ENCODE data around the gene TMEM201.

Gene TMEM201

DNA sequence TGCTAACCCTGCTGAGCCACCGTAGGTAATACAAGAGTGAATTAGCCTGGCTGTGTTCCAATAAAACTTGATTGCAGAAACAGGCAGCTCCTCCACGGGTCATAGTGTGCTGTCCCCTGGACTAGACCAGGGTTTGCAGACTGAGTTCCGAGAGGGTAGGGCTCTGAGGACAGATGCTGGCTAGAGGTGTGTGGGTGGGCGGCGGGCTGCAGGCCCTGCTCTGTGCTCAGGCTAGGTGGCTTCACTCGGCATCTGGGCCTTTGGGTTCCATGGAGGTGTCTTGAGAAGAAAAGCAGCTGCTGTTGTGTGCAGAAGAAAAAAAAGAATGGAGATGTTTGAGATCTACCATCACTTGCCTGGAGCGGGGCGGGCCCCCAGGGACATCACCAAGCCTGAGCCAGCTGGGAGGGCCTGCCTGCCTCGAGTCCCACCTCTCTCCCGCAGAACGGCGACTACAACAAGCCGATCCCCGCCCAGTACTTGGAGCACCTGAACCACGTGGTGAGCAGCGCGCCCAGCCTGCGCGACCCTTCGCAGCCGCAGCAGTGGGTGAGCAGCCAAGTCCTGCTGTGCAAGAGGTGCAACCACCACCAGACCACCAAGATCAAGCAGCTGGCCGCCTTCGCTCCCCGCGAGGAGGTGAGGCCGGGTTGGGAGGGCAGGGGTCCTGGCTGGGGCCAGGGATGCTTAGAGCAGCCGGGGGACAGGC lies 7.9 kb downstream of the TMEM201 start:
- H3K4me1 ChIP-seq (ENCODE audit: control insufficient read depth, insufficient read depth, low read length): peaks cover 4% of the 10 kb centered on the region
- H3K9ac ChIP-seq (ENCODE audit: low read length): no peak overlapping the region
- H3K36me3 ChIP-seq (ENCODE audit: control insufficient read depth, insufficient read depth, low read length): peaks cover 7% of the 10 kb centered on the region
- no peak overlapping the region for H3K4me3 ChIP-seq (ENCODE audit: low read length)
- no peak overlapping the region for H3K27ac ChIP-seq (ENCODE audit: low read depth, low read length)
- H3K27me3 ChIP-seq (ENCODE audit: control insufficient read depth, insufficient read depth, low read length): no peaks in the 10 kb centered on the region

DNA sequence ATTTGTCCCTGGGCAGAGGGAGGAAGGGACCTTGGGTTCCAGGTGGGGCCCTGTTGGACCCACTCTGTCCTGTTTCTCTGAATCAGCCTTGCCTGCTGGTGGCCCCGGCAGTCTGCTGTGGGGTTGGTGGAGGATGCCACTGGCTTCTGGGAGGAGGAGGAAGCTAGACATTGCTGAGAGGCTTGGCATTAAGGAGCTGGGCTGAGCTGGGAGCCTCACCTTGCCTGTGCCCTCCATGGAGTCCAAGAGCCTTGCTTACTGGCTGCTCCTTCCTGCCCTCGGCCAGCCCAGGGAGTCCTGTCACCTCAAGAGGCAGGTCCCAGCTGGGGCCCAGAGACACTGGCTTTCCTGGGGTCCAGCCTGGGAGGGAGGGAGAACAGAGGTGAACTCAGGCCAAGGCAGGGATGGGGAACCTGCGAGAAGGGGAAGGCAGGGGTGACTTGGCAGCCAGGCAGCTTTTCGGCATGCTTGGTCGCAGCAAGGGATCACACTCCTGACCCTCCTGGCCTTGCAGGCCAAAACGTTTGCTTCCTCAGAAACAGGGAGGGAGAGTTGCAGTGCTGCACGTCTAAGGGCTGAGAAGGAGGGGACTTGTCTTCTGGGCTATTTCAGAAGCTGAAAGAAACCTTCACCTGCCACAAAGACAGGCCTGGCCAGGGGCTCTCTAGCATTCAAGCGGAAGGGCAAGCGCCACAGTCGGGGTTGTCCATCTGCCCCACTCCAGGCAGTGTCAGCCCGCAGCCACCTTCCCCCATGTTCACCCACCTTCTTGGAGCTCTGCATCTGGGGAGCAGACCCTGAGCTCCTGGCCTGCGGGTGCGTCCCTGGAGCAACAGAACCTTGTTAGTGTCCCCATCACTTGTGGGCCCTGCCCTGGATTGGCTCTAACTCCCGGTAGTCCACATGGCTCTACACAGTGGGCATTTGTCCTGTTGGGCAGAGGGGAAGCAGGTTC lies 8.9 kb downstream of the TMEM201 start:
- Histone ChIP-seq H3K4me1 (ENCODE audit: control insufficient read depth, insufficient read depth, low read length) (peaks cover 4% of the 10 kb centered on the region), H3K36me3 (ENCODE audit: control insufficient read depth, insufficient read depth, low read length) (peaks cover 12% of the 10 kb centered on the region), H3K27me3 (ENCODE audit: control insufficient read depth, insufficient read depth, low read length) (no peaks in the 10 kb centered on the region), H3K9ac (ENCODE audit: low read length) (no peak overlapping the region), H3K4me3 (ENCODE audit: low read length) (no peak overlapping the region), H3K27ac (ENCODE audit: low read depth, low read length) (no peak overlapping the region)

DNA sequence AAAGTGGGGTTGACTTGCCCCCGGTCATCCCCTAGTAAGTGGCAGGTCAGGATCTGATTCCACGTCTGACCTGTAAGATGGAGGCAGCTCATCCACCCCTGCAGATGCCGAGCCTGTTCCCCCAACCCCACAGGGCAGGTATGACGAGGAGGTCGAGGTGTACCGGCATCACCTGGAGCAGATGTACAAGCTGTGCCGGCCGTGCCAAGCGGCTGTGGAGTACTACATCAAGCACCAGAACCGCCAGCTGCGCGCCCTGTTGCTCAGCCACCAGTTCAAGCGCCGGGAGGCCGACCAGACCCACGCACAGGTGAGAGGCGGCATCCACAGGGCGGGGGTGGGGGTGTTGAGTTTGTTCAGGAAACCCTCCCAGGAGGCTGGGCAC lies 9.6 kb downstream of the TMEM201 start:
- no peak overlapping the region for H3K4me3 ChIP-seq (ENCODE audit: low read length)
- H3K36me3 ChIP-seq (ENCODE audit: control insufficient read depth, insufficient read depth, low read length): peaks cover 15% of the 10 kb centered on the region
- H3K27me3 ChIP-seq (ENCODE audit: control insufficient read depth, insufficient read depth, low read length): no peaks in the 10 kb centered on the region
- H3K4me1 ChIP-seq (ENCODE audit: control insufficient read depth, insufficient read depth, low read length): no peaks in the 10 kb centered on the region
- no peak overlapping the region for H3K27ac ChIP-seq (ENCODE audit: low read depth, low read length)
- no peak overlapping the region for H3K9ac ChIP-seq (ENCODE audit: low read length)

DNA sequence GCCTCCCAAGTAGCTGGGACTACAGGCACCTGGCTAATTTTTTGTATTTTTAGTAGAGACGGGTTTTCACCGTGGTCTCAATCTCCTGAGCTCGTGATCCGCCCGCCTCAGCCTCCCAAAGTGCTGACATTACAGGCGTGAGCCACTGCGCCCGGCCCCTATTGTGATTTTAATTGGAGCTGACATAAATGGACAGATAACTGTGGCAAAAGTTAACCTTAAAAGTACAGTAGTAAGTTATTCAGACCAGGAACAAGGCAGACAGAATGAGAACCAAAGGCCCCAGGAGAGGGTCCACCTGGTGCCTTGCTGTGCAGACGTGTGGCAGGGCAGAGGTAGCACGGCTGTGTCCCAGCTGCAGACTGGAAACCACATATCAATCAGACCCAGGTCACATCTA lies 11.0 kb downstream of the TMEM201 start:
- H3K4me3 ChIP-seq (ENCODE audit: low read length): no peak overlapping the region
- H3K9ac ChIP-seq (ENCODE audit: low read length): no peak overlapping the region
- peaks cover 15% of the 10 kb centered on the region for H3K36me3 ChIP-seq (ENCODE audit: control insufficient read depth, insufficient read depth, low read length)
- H3K27ac ChIP-seq (ENCODE audit: low read depth, low read length): no peak overlapping the region
- no peaks in the 10 kb centered on the region for H3K4me1 ChIP-seq (ENCODE audit: control insufficient read depth, insufficient read depth, low read length)
- no peaks in the 10 kb centered on the region for H3K27me3 ChIP-seq (ENCODE audit: control insufficient read depth, insufficient read depth, low read length)

DNA sequence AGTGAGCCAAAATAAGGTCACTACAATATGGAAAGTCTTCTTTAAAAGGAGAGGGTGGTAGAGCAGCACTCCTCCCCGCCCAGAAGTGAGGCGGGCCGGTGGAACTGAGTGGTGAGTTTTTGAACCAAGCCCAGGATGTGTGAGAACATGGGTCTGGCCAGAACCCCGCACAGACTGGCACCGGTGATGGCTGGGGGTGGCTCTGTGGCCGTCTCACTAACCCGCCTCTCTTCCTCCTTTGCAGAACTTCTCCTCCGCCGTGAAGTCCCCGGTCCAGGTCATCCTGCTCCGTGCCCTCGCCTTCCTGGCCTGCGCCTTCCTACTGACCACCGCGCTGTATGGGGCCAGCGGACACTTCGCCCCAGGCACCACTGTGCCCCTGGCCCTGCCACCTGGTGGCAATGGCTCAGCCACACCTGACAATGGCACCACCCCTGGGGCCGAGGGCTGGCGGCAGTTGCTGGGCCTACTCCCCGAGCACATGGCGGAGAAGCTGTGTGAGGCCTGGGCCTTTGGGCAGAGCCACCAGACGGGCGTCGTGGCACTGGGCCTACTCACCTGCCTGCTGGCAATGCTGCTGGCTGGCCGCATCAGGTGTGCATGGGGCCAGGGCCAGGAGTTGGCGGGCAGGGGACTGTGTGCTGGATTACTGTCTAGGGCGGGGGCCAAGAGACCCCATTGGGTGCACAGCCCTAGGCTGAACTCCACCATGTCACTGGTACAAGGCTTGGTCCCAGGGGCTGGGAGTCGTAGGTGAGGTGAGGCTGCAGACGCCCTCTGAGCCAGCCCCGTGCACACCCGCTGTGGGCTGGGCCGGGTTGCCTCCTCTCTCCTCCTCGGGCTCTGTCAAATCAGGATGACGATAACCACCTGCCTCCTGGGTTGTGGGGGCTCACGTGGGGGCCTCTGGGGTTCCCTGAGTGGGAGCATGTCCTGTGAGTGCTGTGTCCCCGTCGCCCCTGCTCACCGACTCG lies 12.4 kb downstream of the TMEM201 start:
- no peaks in the 10 kb centered on the region for H3K4me1 ChIP-seq (ENCODE audit: control insufficient read depth, insufficient read depth, low read length)
- H3K27me3 ChIP-seq (ENCODE audit: control insufficient read depth, insufficient read depth, low read length): no peaks in the 10 kb centered on the region
- no peak overlapping the region for H3K27ac ChIP-seq (ENCODE audit: low read depth, low read length)
- peaks cover 15% of the 10 kb centered on the region for H3K36me3 ChIP-seq (ENCODE audit: control insufficient read depth, insufficient read depth, low read length)
- H3K4me3 ChIP-seq (ENCODE audit: low read length): no peak overlapping the region
- no peak overlapping the region for H3K9ac ChIP-seq (ENCODE audit: low read length)

DNA sequence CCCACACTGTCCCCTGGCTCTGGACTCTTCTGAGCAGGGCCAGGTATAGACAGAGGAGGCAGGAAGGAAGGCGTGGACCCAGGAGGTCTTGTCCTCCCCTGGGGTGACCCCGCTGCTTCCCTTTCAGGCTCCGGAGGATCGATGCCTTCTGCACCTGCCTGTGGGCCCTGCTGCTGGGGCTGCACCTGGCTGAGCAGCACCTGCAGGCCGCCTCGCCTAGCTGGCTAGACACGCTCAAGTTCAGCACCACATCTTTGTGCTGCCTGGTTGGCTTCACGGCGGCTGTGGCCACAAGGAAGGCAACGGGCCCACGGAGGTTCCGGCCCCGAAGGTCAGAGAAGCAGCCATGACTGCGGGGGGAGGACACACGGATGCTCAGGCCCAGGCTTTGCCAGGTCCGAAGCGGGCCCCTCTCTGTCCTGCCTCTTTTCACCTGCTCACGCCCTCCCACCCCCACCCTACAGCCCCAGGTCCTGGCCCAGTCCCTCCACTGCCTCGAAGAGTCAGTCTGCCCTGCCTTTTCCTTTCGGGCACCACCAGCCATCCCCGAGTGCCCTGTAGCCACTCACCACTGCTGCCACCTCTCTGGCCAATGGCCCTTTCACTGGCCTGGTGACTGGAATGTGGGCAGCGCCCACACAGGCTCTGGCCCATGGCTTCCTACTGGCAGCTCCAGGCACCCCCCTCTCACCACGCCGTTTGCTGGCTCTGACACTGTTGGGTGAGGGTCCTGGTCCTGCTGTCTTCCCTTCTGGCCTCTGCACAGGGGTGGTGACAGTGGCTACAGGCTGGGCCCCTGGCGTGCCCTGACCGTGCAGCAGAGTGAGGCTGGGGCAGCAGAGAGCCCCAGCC lies 13.5 kb downstream of the TMEM201 start:
- H3K9ac ChIP-seq (ENCODE audit: low read length): no peak overlapping the region
- no peak overlapping the region for H3K27ac ChIP-seq (ENCODE audit: low read depth, low read length)
- H3K4me1 ChIP-seq (ENCODE audit: control insufficient read depth, insufficient read depth, low read length): no peaks in the 10 kb centered on the region
- peaks cover 15% of the 10 kb centered on the region for H3K36me3 ChIP-seq (ENCODE audit: control insufficient read depth, insufficient read depth, low read length)
- H3K4me3 ChIP-seq (ENCODE audit: low read length): no peak overlapping the region
- H3K27me3 ChIP-seq (ENCODE audit: control insufficient read depth, insufficient read depth, low read length): no peaks in the 10 kb centered on the region

DNA sequence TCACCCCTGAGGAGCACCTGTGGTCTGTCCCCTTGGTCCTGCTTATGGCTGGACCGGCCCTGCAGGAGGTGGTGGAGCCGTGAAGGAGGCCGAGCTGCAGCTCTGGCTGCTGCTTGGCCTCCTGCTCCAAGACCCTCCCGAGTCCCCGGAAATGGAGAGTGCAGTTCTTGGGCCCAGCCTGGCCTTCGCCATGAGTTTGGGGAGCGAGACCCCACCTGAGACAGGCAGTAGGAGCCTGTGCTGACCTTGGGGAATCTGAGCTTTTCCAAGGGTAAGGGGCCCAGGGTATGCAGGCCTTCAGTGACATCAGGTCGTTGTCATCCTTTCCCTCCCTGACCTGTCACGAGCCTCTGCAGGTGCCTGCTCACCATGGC lies 14.1 kb downstream of the TMEM201 start:
- Histone ChIP-seq H3K4me3 (ENCODE audit: low read length) (no peak overlapping the region), H3K4me1 (ENCODE audit: control insufficient read depth, insufficient read depth, low read length) (no peaks in the 10 kb centered on the region), H3K9ac (ENCODE audit: low read length) (no peak overlapping the region), H3K27ac (ENCODE audit: low read depth, low read length) (no peak overlapping the region), H3K36me3 (ENCODE audit: control insufficient read depth, insufficient read depth, low read length) (peaks cover 18% of the 10 kb centered on the region), H3K27me3 (ENCODE audit: control insufficient read depth, insufficient read depth, low read length) (no peaks in the 10 kb centered on the region)

DNA sequence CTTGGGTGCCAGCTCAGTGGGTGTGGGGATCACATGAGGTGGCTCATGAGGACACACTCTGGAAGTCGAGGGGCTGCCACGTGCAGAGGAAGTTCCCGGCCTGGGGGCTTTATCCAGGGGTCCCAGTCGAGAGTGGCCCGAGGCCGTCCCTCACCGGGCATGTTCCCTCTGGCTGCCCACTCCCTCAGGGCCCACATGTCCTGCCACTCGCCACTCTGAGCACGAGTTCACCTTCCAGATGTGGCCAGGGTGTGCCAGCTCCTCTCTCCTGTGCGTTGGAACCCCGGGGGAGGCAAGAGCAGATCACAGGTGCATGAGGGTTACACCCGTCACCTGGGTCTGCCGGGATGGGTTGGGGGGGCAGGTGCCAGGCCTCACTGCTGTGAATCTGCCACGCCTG lies 14.6 kb downstream of the TMEM201 start:
- no peak overlapping the region for H3K4me3 ChIP-seq (ENCODE audit: low read length)
- no peaks in the 10 kb centered on the region for H3K4me1 ChIP-seq (ENCODE audit: control insufficient read depth, insufficient read depth, low read length)
- H3K36me3 ChIP-seq (ENCODE audit: control insufficient read depth, insufficient read depth, low read length): peaks cover 18% of the 10 kb centered on the region
- no peaks in the 10 kb centered on the region for H3K27me3 ChIP-seq (ENCODE audit: control insufficient read depth, insufficient read depth, low read length)
- H3K9ac ChIP-seq (ENCODE audit: low read length): no peak overlapping the region
- H3K27ac ChIP-seq (ENCODE audit: low read depth, low read length): no peak overlapping the region

DNA sequence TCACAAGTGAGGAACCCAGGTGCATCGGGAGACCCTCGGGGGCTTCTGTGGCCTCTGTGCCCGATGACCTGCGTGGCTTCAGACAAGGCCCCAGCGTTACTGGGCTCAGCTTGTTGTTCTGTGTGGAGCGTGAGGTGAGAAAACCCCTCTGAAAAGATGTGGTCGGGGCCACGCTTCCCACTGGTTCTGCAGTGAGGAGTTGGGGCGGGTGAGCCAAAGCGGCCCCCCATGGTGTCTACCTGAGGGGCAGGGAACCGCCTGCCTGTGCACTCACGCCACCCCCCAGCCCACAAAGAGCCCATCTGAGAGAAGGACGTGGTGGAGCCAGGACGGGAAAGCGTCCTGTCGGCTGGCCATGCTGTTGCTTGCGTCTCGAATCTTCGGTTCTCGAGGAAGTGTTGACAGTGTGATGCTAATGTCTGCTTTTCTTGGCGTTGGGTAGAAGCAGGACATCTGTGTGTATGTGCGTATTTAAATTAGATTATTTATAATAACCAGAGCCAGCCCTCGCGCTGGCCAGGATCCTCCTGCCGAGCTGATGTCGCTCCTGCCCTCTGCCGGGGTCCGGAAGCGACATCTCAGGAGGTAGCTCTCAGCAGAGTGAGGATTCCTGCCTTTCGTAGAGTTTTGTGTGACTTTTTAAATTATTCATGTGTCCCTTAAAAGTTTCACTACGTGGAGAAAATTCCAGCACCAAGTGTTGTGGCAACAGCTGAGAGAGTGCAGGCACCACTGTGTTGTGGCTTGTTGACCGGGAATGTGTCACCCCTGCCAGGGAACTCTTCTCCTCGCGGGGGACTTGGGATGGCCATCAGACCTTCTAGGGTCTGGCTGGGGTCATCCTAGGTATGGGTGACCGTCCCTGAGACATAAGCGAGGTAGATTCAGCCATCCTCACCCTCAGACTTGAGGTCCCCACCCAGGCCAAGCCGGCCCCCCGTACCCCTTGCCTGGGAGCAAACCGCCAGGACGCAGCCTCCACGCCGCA lies 15.3 kb downstream of the TMEM201 start:
- no peaks in the 10 kb centered on the region for H3K27me3 ChIP-seq (ENCODE audit: control insufficient read depth, insufficient read depth, low read length)
- no peak overlapping the region for H3K4me3 ChIP-seq (ENCODE audit: low read length)
- no peak overlapping the region for H3K27ac ChIP-seq (ENCODE audit: low read depth, low read length)
- peaks cover 22% of the 10 kb centered on the region for H3K36me3 ChIP-seq (ENCODE audit: control insufficient read depth, insufficient read depth, low read length)
- H3K4me1 ChIP-seq (ENCODE audit: control insufficient read depth, insufficient read depth, low read length): no peaks in the 10 kb centered on the region
- no peak overlapping the region for H3K9ac ChIP-seq (ENCODE audit: low read length)

DNA sequence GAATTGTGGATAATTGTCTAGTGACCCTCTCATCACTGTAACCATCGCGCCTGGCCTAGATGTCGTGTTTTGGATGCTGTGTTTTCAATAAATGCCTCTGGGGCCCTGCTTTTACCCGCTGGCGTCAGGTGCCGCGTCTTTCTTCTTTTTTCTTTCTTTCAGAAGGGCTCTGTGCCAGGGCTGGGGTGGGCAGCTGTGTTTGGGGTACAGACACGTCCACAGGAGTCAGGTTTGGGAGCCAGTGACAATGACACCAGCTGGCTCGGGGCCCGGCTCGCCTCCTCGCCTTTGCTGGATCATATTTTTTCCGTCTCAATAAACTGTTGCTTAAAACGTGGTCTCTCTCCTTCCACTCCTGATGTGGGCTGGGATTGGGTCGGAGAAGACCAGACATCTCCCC lies 16.1 kb downstream of the TMEM201 start:
- no peak overlapping the region for H3K27ac ChIP-seq (ENCODE audit: low read depth, low read length)
- no peaks in the 10 kb centered on the region for H3K27me3 ChIP-seq (ENCODE audit: control insufficient read depth, insufficient read depth, low read length)
- no peak overlapping the region for H3K9ac ChIP-seq (ENCODE audit: low read length)
- H3K4me1 ChIP-seq (ENCODE audit: control insufficient read depth, insufficient read depth, low read length): no peaks in the 10 kb centered on the region
- H3K4me3 ChIP-seq (ENCODE audit: low read length): no peak overlapping the region
- H3K36me3 ChIP-seq (ENCODE audit: control insufficient read depth, insufficient read depth, low read length): peaks cover 22% of the 10 kb centered on the region

Data from rectal smooth muscle tissue (tissue), 1 donor.